Lung (tissue), 12 donors: ENCODE results near the gene VTA1. TPM values are rescaled to one million over a fixed set of nuclear protein-coding genes. Genes with fewer than 3 reads are reported as not detected.

ENCODE experiments used
- ATAC-seq: fragments of 200-7000 bp; cut with Tn5 transposase; one replicate; pipeline ENCODE4 v1.9.1; 2020; ENCODE audit warnings: moderate number of reproducible peaks; ENCODE audit not compliant: insufficient read depth, low FRiP score
- DNase-seq, 3 donors: peaks; one replicate each; pipeline ENCODE4 v3.0.0-alpha.2; 2013 to 2017
- H3K27ac ChIP-seq, 2 donors: one replicate each; pipeline ENCODE4 v1.5.1; 2013; ENCODE audit warnings: mild to moderate bottlenecking in 2 of 2, moderate library complexity in 2 of 2, control low read depth in 1 of 2, inconsistent platforms in 1 of 2, low read depth in 1 of 2, low read length in 1 of 2
- H3K27me3 ChIP-seq, 3 donors: one replicate each; pipeline ENCODE4 v1.5.1; 2013; ENCODE audit warnings: low read length in 2 of 3; ENCODE audit not compliant: control insufficient read depth in 3 of 3, insufficient read depth in 3 of 3
- H3K36me3 ChIP-seq, 4 donors: one replicate each; pipeline ENCODE4 v1.5.1; 2013; ENCODE audit warnings: low read length in 4 of 4, mild to moderate bottlenecking in 1 of 4, moderate library complexity in 1 of 4; ENCODE audit not compliant: control insufficient read depth in 4 of 4, insufficient read depth in 4 of 4
- H3K4me1 ChIP-seq, 5 donors: one replicate each; pipeline ENCODE4 v1.5.1; 2013; ENCODE audit warnings: low read length in 5 of 5, mild to moderate bottlenecking in 2 of 5, moderate library complexity in 1 of 5; ENCODE audit not compliant: control insufficient read depth in 5 of 5, insufficient read depth in 5 of 5
- H3K4me3 ChIP-seq: one replicate; pipeline ENCODE4 v1.5.1; 2013; ENCODE audit warnings: mild to moderate bottlenecking, control low read depth, moderate library complexity
- H3K9ac ChIP-seq, 2 donors: one replicate each; pipeline ENCODE4 v1.5.1; 2013; ENCODE audit warnings: low read length in 2 of 2, control low read depth in 1 of 2; ENCODE audit not compliant: insufficient read depth in 1 of 2
- H3K9me3 ChIP-seq, 4 donors: one replicate each; pipeline ENCODE4 v1.5.1; 2013; ENCODE audit warnings: low read length in 3 of 4, mild to moderate bottlenecking in 1 of 4, moderate library complexity in 1 of 4; ENCODE audit not compliant: control insufficient read depth in 4 of 4, insufficient read depth in 3 of 4
- CTCF ChIP-seq: IDR thresholded peaks from 2 replicates; pipeline ENCODE4 v1.5.1; 2012; ENCODE audit warnings: mild to moderate bottlenecking; ENCODE audit errors: control extremely low read depth, extremely low read depth
- WGBS, 2 donors: extraction: QIAGEN DNeasy Blood & Tissue Kit; methylation state at CpG; one replicate each; pipeline ENCODE4 v1.1.7; 2013; 5-methylcytosine and 5-hydroxymethylcytosine counted together
- polyA plus RNA-seq, 2 donors: library from polyadenylated mRNA; stranded (reverse); fragments of 200-250 nt; gene quantifications; one replicate each; pipeline ENCODE4 v1.2.1, GENCODE V29; 2013
- total RNA-seq, 2 donors: library from RNA; depleted of rRNA in 1 of 2; stranded (reverse); fragments of >200 nt in 1 of 2; gene quantifications; one replicate each; pipeline ENCODE4 v1.2.1, GENCODE V29; 2014 to 2021
- donor health status: control.
- donor health status: control.
- donor health status: Bipolar disorder and iron deficiency.
- donor health status: healthy.
- donor health status: DM: yes; HTN: yes; CAD: no.

The VTA1 gene
- total and polyA plus RNA-seq, 4 donors, result 15.2 to 61.9 (median 29.3) TPM

- Histone ChIP-seq H3K36me3 (no peaks in the 10 kb centered on the region), H3K9ac (no peak overlapping the region), H3K27me3 (no peaks in the 10 kb centered on the region), H3K27ac (no peak overlapping the region), H3K4me1 (no peaks in the 10 kb centered on the region), H3K9me3 (no peaks in the 10 kb centered on the region), H3K4me3 (no peak overlapping the region)
- DNase-seq (no peak), ATAC-seq (no peak)
- WGBS, 2 donors, result 96 to 98% methylated on average over 8 of the region's 8 CpGs
- TF ChIP-seq CTCF, result no peak
Measured at GRCh38 chr6:142258757-142259156, 111.7 kb downstream of the VTA1 start.

- H3K27ac ChIP-seq, result no peak overlapping the region
- no peaks in the 10 kb centered on the region for H3K27me3 ChIP-seq
- no peak overlapping the region for H3K9ac ChIP-seq
- no peaks in the 10 kb centered on the region for H3K36me3 ChIP-seq
- no peak overlapping the region for H3K4me3 ChIP-seq
- TF ChIP-seq CTCF, result no peak
- H3K4me1 ChIP-seq, result no peaks in the 10 kb centered on the region
- H3K9me3 ChIP-seq, result no peaks in the 10 kb centered on the region
- DNase-seq (no peak), ATAC-seq (no peak)
- 85 to 95% methylated on average over 3 of the region's 3 CpGs for WGBS, 2 donors
Measured at GRCh38 chr6:142260748-142261147, 113.7 kb downstream of the VTA1 start.

GRCh38 chr6:142262231-142262630 is 115.2 kb downstream of the VTA1 start:
- no peaks in the 10 kb centered on the region for H3K4me1 ChIP-seq
- no peaks in the 10 kb centered on the region for H3K36me3 ChIP-seq
- H3K9me3 ChIP-seq, result no peaks in the 10 kb centered on the region

More at GRCh38 chr6:142262231-142262630, 115.2 kb downstream of the VTA1 start:
- Histone ChIP-seq H3K4me3 (no peak overlapping the region), H3K27me3 (no peaks in the 10 kb centered on the region), H3K9ac (no peak overlapping the region), H3K27ac (no peak overlapping the region)
- ATAC-seq (no peak), DNase-seq (no peak)
- TF ChIP-seq CTCF, result no peak
